Superior temporal gyrus (tissue), 1 donor: ENCODE measurements around the gene DGKQ.

Experiments
- DNase-seq: peaks from one replicate; pipeline ENCODE4 v3.0.0-alpha.2; 2016; ENCODE audit errors: extremely low spot score

DGKQ gene

DNA sequence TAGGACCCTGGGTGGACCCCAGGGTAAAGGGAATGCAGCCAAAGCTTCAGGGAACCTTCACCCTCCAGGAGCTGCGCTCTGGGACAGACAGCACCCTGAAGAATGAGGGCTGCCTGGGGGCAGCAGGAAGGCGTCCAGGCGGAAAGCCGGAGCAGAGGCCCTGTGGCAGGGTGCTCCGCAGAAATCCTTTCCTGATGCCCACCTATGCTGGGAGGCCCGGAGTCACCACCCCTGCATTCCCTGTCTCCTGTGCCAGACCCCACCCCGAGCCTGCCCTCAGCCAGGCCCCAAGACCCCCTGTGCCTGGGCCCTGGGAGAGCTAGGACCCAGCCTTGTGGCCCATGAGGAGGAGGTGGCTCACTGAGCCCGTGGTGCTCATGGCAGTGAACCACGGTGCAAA is 1.3 kb upstream of the DGKQ start:
- DNase-seq, result no peak

GRCh38 chr4:972651-973424 is 531 bp downstream of the DGKQ start:
- no peak for DNase-seq

GRCh38 chr4:971666-972500 is 1.5 kb downstream of the DGKQ start:
- no peak for DNase-seq

DNA sequence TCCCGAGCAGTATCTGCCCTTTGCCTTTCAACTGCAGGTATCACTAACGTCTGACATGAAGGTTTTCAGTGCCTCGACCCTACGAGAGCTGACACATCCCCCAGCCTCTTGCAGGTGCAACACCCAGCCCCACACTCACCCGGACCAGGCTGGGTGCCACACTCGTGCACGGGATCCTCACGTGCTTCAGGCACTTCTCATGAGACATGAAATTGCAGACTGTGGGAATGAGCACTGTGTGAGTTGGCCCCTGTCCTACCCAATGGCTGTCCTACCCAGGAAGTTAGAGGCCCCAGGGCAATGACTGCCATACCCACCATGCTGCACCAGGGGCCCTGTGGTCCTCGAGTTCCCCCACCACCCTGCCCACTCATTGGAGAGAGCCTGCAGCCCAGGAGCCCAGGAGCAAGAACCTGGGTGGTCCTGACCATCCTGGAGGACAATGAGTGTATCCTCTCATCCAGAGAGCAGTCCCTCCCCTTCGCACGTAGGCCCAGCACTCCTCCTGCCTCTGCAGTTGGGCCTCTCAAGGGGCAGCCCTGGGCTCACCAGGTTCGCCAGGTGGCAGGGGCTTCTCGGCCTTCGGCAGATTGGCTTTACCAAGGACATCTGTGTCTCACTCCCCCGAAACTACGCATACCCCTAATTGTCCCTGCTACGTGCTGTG is 2.4 kb downstream of the DGKQ start:
- no peak for DNase-seq

- DNase-seq, result no peak
Measured at GRCh38 chr4:970046-970745, 3.2 kb downstream of the DGKQ start.

- no peak for DNase-seq
Measured at GRCh38 chr4:968621-969394, 4.6 kb downstream of the DGKQ start.

DNA sequence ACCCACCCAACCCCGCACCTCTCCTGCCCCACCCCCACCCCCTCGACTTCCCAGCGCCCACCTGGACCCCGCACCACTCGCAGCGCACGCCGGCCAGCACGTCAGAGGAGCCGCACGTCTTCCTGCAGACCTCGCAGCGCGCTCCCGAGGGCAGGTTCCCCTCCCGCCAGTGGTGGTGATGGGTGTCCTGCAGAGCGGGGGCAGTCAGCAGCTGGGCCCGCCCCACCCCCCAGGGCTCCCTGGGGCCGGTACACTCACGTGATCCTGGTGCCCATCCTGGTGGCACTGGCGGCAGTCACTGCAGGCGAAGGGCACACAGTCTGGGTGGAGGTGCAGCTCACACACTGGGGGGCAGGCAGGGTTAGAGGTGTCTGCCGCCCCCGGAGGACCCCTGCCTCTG is 5.1 kb downstream of the DGKQ start:
- DNase-seq, result no peak

GRCh38 chr4:967113-968104 is 6.0 kb downstream of the DGKQ start:
- DNase-seq, result no peak

GRCh38 chr4:966266-967112 is 6.9 kb downstream of the DGKQ start:
- DNase-seq, result no peak

DNA sequence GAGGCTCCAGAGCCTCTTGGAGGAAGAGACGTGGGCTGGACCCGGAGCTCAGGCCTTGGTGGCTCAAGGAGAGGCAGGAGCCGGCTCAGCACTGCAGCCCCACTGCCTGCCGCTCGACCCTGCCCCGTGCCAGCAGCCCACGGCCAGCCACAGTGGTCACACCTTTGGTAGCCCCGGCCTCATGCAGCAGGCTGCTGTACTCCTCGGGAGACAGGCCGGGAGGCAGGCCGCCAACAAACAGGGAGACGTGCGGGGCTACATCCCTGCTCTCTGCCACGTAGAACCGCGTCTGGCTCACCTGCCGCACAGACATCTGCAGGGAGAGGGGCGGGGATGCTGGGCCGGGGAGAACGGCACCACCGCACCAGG is 7.6 kb downstream of the DGKQ start:
- no peak for DNase-seq

DNA sequence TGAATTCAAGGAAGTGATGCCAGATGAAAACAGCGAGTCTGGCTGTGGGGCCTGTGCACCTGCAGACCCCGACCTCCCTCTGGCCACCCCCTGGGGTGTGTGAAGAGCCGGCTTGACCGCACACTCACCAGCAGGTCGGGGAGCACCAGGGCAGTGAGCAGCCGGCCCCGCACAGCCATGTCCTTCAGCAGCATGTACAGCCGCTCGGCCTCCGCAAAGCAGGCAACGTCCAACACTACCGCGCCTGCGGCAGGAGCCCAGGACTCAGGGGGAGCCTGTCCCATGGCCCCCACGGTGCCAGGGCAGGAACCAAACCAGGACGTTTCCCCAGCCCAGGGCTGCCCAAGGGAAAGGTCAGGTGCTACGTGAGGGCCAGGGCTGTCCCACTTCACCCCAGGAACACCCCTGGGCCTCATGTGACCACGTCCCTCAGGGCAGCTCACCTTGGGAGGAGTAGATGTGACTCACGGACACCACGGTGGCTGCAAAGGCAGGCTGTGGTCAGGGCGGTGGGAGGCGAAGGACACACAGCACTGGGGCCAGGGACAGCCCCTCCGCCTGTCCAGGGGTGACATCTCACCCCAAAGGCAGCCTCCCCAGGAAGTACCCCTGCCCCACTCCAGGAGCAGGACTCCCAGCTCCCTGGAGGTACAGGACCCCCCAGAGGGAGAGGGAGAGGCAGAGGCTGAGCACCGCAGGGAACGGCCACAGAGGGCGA is 8.2 kb downstream of the DGKQ start:
- DNase-seq, result no peak

DNA sequence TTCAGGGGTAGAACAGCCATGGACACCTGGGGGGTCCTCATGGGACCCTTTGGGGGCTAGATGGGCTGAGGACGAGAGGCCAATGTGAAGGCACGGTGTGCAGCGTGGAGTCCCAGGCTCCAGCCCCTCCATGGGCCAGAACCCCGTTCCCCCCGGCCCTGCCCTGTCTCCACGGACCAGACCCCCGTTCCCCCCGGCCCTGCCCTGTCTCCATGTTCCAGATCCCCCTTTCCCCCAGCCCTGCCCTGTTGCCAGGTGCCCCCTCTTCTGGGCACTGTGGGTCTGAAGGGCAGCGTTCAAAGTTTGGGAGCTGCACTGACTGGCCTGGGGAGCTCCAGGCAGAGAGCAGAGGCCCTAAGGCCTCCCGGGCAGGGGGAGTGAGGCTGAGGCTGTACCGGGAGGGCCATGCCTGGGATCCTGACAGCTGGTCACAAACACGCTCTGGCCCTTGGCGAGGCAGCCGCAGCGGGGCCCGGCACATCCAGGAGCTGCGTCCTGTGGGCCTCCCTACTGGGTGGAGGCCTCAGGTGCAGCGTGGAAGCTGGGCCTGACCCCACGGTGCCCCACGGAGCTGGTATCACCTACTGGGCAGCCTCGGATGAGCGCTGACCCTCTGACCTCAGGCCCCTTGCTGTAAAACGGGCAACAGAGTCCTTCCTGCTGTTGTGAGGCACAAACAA is 8.9 kb downstream of the DGKQ start:
- DNase-seq, result no peak

- DNase-seq, result no peak
Measured at GRCh38 chr4:963276-964225, 9.8 kb downstream of the DGKQ start.

DNA sequence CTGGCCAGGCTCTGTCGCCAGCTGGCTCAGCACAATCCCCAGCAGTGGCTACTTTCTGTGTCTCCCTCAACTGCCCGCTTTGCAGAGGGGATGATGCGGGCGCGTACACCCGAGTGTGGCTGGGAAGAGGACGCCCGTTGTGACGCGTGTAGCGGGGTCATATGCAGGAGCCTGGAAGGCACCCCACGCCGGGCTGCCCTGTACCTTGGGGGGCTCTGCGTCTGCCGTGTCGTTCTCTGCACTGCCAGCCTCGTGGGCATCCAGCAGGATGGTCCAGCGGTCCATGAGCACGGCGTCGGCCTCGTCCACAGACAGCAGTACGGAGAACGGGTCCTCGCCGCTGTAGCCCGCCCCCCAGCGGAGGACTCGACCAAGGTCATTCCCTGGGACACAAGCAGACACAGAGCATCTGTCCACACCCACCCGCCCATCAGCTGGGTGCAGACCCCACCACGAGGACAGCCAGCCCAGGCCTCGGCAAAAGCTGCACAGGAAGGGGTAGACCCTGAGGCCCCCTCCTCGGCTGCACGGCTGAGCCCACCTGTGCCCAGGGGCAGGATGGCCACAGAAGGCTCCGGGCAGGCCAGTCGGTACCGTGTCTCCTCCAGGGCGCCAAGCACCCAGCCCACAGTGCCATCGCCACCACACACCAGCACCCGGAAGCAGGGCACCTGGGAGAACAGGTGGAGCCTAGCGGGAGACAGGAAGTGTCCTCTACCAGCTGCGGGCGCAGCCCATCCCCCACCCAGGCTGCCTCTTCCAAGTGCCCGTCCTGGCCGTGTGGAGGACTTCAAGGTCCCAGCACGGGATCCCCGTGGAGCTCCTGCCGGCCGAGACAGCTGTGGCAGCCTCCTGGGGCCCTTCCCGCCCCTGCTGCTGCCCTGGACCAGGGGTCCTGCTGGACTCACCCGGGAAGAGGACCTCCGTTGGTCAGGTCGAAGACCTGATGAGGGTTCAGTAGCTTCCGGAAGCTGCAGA is 10.8 kb downstream of the DGKQ start:
- no peak for DNase-seq
